Liver (tissue), 2 donors: Measurements from ENCODE around the gene NKX1-1.

Experiments
- RAD21 ChIP-seq, 2 donors: IDR thresholded peaks; 2 replicates each; pipeline ENCODE4 v1.6.1; 2016; ENCODE audit warnings: antibody characterized with exemption in 2 of 2, mild to moderate bottlenecking in 2 of 2
- YY1 ChIP-seq: IDR thresholded peaks from 2 replicates; pipeline ENCODE4 v1.6.1; 2016; ENCODE audit warnings: antibody characterized with exemption, mild to moderate bottlenecking
- donor health status: healthy.

GRCh38 chr4:1418494-1419285 lies 12.4 kb upstream of the NKX1-1 start:
- TF ChIP-seq YY1 = no peak
- TF ChIP-seq RAD21 (IDR thresholded peaks at IDR 0.05) = no peak
